GM18870 (cell line): ENCODE data around the gene HOXA7.

ENCODE experiments used
- ATAC-seq: cut with Tn5 transposase; IDR thresholded peaks from one replicate; pipeline ENCODE4 v1.9.1; 2021; ENCODE audit warnings: moderate library complexity; ENCODE audit not compliant: unreplicated experiment

The HOXA7 gene

GRCh38 chr7:27122077-27122910 lies 34.2 kb downstream of the HOXA7 start:
- ATAC-seq = no peak

- no peak for ATAC-seq
Measured at GRCh38 chr7:27121684-27122076, 34.8 kb downstream of the HOXA7 start.

GRCh38 chr7:27119412-27119911 lies 37.0 kb downstream of the HOXA7 start:
- ATAC-seq = no peak

GRCh38 chr7:27118580-27118979 lies 37.9 kb downstream of the HOXA7 start:
- ATAC-seq = no peak

- no peak for ATAC-seq
Measured at GRCh38 chr7:27117887-27118491, 38.5 kb downstream of the HOXA7 start.

GRCh38 chr7:27116962-27117886 lies 39.3 kb downstream of the HOXA7 start:
- ATAC-seq = no peak

- no peak for ATAC-seq
Measured at GRCh38 chr7:27116031-27116961, 40.2 kb downstream of the HOXA7 start.

GRCh38 chr7:27115221-27116026 lies 41.1 kb downstream of the HOXA7 start:
- ATAC-seq = no peak

GRCh38 chr7:27114881-27115220 lies 41.6 kb downstream of the HOXA7 start:
- ATAC-seq = no peak

GRCh38 chr7:27113991-27114769 lies 42.3 kb downstream of the HOXA7 start:
- ATAC-seq = no peak

- ATAC-seq = no peak
Measured at GRCh38 chr7:27112955-27113949, 43.2 kb downstream of the HOXA7 start.

GRCh38 chr7:27112361-27112760 lies 44.1 kb downstream of the HOXA7 start:
- no peak for ATAC-seq

GRCh38 chr7:27111751-27112277 lies 44.7 kb downstream of the HOXA7 start:
- no peak for ATAC-seq

GRCh38 chr7:27111042-27111750 lies 45.3 kb downstream of the HOXA7 start:
- no peak for ATAC-seq

- no peak for ATAC-seq
Measured at GRCh38 chr7:27110186-27111031, 46.1 kb downstream of the HOXA7 start.
